ENCODE data around the gene AQP7. TPM values are rescaled to one million over a fixed set of nuclear protein-coding genes. Genes with fewer than 3 reads are reported as not detected.

Gene AQP7
- total RNA-seq, 2 experiments from 2014 or later: 2.2 TPM; not detected in 1

DNA sequence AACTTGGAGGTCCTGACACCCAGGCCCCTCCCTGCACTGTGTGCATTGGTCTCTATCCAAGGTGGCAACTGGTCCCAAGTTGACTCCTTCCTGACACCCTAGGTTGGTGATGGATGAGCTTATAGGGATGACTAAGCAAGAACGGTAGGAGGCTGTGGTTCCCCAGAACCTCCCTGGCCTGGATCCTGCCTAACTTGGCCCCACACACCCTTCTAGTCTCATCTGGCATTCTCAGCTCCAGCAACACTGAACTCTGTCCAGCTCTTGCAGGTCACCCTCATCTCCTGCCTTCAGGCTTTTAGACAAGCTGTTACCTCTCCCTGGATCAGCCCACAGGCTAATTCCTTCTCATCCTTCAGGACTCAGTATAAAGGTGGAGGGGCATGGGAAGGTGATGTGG is 28.6 kb upstream of the AQP7 start:
- POLR2A ChIA-PET: interaction anchor here (0.6 kb wide), 1 partner anchor 19 kb away, joined by 3 read pairs; no protein-coding TSS in a partner anchor
- no peaks in the 10 kb centered on the region for H4K20me1 ChIP-seq (ENCODE audit: insufficient read depth, low read length)
- no peak overlapping the region for H3K4me3 ChIP-seq (ENCODE audit: low read depth, low read length, poor library complexity, severe bottlenecking)
- CTCF ChIA-PET (ENCODE audit: unreplicated experiment): interaction anchor here (1.3 kb wide), 1 partner anchor 15 kb away, joined by 3 read pairs; no protein-coding TSS in a partner anchor
- H3K4me2 ChIP-seq (ENCODE audit: low read length): no peak overlapping the region
- no peaks in the 10 kb centered on the region for H3K9me2 ChIP-seq (ENCODE audit: insufficient read depth, low read length)
- no peaks in the 10 kb centered on the region for H3K79me2 ChIP-seq (ENCODE audit: insufficient read depth, low read depth, low read length)
- intact Hi-C loops (cut with micrococcal nuclease; ENCODE audit: unreplicated experiment): no loop called here
- H3K9me3 ChIP-seq (ENCODE audit: low read length): no peaks in the 10 kb centered on the region
- no peak for DNase-seq (ENCODE audit: low spot score)
- TF ChIP-seq CTCF (conservative IDR thresholded peaks at IDR 0.05; ENCODE audit: low read length) (no peak), EZH2phosphoT487 (IDR thresholded peaks at IDR 0.05; ENCODE audit: borderline replicate concordance, low read depth, low read length) (no peak)
- no peak overlapping the region for H2AFZ ChIP-seq (ENCODE audit: low read length)
- no peaks in the 10 kb centered on the region for H3K4me1 ChIP-seq (ENCODE audit: insufficient read depth, low read length, poor library complexity, severe bottlenecking)
- H3K27ac ChIP-seq (ENCODE audit: low read depth, low read length, poor library complexity, severe bottlenecking): no peak overlapping the region
- BruUV-seq (replicated peaks): no TSS peak
- H3K36me3 ChIP-seq (ENCODE audit: insufficient read depth, low read length): no peaks in the 10 kb centered on the region

DNA sequence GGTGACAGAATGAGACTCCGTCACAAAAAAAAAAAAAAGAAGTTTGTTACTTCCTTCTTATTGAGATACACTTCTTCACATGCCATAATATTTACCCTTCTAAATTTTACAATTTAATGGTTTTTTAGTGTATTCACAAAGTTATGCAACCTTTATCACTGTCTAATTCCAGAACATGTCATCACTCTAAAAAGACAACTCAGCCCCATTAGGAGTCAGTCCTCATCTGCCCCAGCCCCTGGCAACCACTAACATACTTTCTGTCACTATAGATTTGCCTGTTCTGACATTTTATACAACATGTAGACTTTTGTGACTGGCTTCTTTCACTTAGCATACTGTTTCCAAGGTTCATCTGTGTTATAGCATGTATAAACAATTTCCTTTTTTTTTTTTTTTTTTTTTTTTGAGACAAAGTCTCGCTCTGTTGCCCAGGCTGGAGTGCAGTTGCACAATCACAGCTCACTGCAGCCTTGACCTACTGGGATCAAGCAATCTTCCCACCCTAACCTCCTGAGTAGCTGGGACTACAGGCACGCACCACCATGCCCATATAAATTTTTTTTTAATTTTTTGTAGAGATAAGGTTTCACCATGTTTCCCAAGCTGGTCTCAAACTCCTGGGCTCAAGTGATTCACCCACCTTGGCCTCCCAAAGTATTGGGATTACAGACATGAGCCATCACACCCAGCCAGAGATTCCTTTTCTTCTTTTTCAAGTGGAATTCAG is 27.1 kb upstream of the AQP7 start:
- no TSS peak for BruUV-seq (replicated peaks)
- intact Hi-C loops (cut with micrococcal nuclease; ENCODE audit: unreplicated experiment): no loop called here
- ChIA-PET POLR2A (interaction anchor here (0.5 to 1.2 kb wide), 2 partner anchors 16 to 18 kb away, joined by 5 read pairs; partner anchors contain the start of gene AQP3), CTCF (ENCODE audit: unreplicated experiment) (no interaction called here)
- Histone ChIP-seq H3K4me2 (ENCODE audit: low read length) (no peak overlapping the region), H3K36me3 (ENCODE audit: insufficient read depth, low read length) (no peaks in the 10 kb centered on the region), H4K20me1 (ENCODE audit: insufficient read depth, low read length) (no peaks in the 10 kb centered on the region), H3K4me3 (ENCODE audit: low read depth, low read length, poor library complexity, severe bottlenecking) (no peak overlapping the region), H3K9me3 (ENCODE audit: low read length) (no peaks in the 10 kb centered on the region), H3K4me1 (ENCODE audit: insufficient read depth, low read length, poor library complexity, severe bottlenecking) (no peaks in the 10 kb centered on the region), H2AFZ (ENCODE audit: low read length) (no peak overlapping the region), H3K9me2 (ENCODE audit: insufficient read depth, low read length) (no peaks in the 10 kb centered on the region), H3K79me2 (ENCODE audit: insufficient read depth, low read depth, low read length) (no peaks in the 10 kb centered on the region), H3K27ac (ENCODE audit: low read depth, low read length, poor library complexity, severe bottlenecking) (no peak overlapping the region)
- TF ChIP-seq CTCF (conservative IDR thresholded peaks at IDR 0.05; ENCODE audit: low read length): no peak
- TF ChIP-seq EZH2phosphoT487 (IDR thresholded peaks at IDR 0.05; ENCODE audit: borderline replicate concordance, low read depth, low read length): no peak
- no peak for DNase-seq (ENCODE audit: low spot score)

DNA sequence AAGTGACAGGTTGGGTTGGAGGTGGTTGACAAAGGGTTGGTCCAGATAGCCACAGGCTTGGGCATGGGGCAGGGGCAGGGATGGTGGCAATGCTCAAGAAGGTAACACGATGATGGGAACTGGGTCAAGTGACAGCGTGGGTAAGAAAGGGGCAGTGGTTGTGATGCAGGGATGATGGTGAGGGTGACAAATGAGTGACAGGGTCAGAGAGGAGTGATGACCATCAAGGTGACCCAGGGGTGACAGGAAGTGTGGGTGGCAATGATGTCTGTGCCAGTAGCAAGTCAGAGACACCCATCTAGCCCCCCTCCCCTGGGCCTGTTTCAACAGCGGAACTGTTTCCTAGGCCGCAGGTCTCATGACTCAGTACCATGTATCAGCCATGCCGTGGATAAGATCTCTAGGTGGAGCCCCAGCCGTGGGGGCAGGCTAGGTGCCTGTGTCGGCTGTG is 24.5 kb upstream of the AQP7 start:
- Histone ChIP-seq H3K36me3 (ENCODE audit: insufficient read depth, low read length) (no peaks in the 10 kb centered on the region), H4K20me1 (ENCODE audit: insufficient read depth, low read length) (no peaks in the 10 kb centered on the region), H3K9me3 (ENCODE audit: low read length) (no peaks in the 10 kb centered on the region), H3K9me2 (ENCODE audit: insufficient read depth, low read length) (no peaks in the 10 kb centered on the region), H3K4me2 (ENCODE audit: low read length) (no peak overlapping the region), H2AFZ (ENCODE audit: low read length) (no peak overlapping the region), H3K27ac (ENCODE audit: low read depth, low read length, poor library complexity, severe bottlenecking) (no peak overlapping the region), H3K79me2 (ENCODE audit: insufficient read depth, low read depth, low read length) (no peaks in the 10 kb centered on the region), H3K4me3 (ENCODE audit: low read depth, low read length, poor library complexity, severe bottlenecking) (no peak overlapping the region), H3K4me1 (ENCODE audit: insufficient read depth, low read length, poor library complexity, severe bottlenecking) (no peaks in the 10 kb centered on the region)
- TF ChIP-seq CTCF (conservative IDR thresholded peaks at IDR 0.05; ENCODE audit: low read length): no peak
- no peak for TF ChIP-seq EZH2phosphoT487 (IDR thresholded peaks at IDR 0.05; ENCODE audit: borderline replicate concordance, low read depth, low read length)
- intact Hi-C loops (cut with micrococcal nuclease; ENCODE audit: unreplicated experiment): no loop called here
- ChIA-PET CTCF (ENCODE audit: unreplicated experiment) (no interaction called here), POLR2A (no interaction called here)
- no peak for DNase-seq (ENCODE audit: low spot score)
- no TSS peak for BruUV-seq (replicated peaks)
